GM18909 (cell line): ENCODE results near the gene NENF.
"Not testable (repeated sequence)": the region's sequence is repeated elsewhere in the genome, so short reads cannot be mapped to it uniquely, and the experiment has no call there.

Experiments
- ATAC-seq: cut with Tn5 transposase; IDR thresholded peaks from one replicate; pipeline ENCODE4 v1.9.1; 2021; ENCODE audit warnings: mild to moderate bottlenecking; ENCODE audit not compliant: unreplicated experiment, poor library complexity

The NENF gene

GRCh38 chr1:212455803-212456528 is 23.2 kb downstream of the NENF start:
- ATAC-seq: peak; percentile 71

GRCh38 chr1:212457740-212458338 is 25.1 kb downstream of the NENF start:
- ATAC-seq: no peak

DNA sequence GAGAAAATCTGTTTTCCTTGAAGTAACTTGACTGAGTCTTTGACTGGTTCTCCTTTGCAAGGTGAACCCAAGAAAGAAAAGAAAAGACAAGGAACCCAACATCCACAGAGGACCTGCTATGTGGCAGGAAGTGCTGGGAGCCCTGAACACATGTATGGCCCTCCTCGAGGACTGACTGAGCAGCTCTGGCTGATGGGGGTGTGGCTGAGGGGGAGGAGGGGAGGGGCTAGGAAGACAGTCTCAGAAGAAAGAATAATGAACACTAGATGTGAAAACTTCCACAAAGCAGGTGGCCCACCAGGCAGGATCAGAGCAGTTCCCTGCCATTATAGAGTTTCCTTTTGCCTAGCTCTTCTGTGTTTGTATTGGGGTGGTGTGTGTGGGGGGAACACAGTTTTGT is 26.1 kb downstream of the NENF start:
- no peak for ATAC-seq

DNA sequence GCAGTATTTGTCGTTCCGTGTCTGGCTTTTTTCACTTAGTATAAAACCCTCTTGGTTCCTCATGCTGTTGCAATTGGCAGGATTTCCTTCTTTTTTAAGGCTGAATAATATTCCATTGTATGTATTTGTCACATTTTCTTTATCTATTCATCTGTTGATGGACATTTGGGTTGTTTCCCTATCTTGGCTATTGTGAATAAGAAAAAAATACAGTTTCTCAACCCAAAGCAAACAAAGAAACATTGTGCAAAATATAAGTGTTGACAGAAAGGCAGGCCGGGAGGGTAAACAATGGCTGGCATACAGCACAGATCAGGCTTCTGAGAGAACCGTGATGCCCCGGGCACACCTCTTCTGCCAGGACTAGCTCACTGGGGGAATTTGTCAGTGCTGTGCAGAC is 26.9 kb downstream of the NENF start:
- no peak for ATAC-seq

DNA sequence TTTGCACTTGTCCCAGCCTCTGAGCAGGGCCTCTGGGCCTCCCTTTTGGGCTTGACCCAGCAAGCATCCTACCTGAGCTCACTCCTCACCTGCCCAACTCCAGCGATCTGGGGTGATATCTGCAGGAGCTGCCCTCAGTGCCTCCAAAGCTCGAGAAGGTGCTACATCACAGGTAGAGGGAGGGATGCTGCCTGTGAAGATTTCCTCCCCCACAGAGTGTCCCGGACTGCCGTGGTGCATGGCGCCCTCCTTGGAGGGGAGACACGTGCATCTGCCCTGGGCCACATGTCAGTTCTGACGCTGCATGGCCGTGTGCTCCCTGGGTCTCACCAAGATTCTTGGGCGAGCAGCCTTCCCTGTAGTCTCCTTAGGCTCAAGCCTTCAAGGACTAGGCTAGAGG is 27.7 kb downstream of the NENF start:
- no peak for ATAC-seq

DNA sequence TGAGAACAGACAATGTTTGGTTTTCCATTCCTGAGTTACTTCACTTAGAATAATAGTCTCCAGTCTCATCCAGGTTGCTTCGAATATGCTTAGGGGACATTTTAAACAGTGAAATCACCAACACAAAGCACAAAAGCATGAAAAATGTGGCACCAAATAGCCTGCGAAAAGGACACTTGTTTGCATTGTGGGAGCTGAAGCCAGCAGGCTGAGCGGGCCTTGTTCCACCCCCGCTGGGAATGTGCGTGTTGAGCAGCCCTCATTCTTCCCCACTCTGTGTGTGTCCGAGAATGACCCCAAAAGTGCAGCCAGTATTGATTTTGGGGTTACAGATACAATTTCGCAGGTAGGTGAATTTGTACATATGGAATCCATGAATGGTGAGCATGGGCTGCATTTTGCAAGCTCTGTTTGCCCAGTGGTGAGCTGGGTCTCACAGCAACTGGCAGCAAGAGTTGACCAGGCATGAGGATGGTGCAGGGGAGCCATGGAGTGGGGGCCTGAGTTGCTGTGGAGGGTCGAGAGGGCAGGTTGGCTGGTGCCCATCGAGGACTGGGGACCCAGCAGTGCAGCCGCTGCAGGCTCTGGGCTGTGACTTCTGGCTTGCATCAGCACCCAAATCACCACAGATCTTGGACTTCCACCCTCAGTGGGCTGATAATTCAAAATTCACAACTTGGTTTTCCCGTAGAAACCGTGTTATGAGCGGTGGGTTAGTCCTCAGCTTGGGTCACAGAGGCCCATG is 29.4 kb downstream of the NENF start:
- no peak for ATAC-seq

GRCh38 chr1:212463565-212464285 is 31.0 kb downstream of the NENF start:
- no peak for ATAC-seq

GRCh38 chr1:212465311-212465710 is 32.6 kb downstream of the NENF start:
- ATAC-seq: no peak

DNA sequence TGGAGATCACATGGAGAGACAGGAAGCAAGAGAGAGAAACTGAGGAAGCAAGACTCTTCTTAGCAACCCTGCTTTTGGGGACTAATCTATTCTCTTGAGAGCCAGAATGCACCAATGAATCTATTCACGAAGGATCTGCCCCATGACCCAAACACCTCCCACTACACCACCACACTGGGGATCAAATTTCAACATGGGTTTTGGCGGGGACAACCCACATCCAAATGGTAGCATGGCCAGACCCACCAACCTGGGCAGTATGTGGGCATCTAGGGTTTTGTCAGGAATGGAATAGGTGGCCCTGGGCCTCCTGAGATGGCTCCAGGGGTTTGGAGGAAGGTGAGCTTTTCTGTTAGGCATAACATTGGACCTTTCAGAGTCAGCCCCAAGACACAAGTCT is 33.7 kb downstream of the NENF start:
- no peak for ATAC-seq

DNA sequence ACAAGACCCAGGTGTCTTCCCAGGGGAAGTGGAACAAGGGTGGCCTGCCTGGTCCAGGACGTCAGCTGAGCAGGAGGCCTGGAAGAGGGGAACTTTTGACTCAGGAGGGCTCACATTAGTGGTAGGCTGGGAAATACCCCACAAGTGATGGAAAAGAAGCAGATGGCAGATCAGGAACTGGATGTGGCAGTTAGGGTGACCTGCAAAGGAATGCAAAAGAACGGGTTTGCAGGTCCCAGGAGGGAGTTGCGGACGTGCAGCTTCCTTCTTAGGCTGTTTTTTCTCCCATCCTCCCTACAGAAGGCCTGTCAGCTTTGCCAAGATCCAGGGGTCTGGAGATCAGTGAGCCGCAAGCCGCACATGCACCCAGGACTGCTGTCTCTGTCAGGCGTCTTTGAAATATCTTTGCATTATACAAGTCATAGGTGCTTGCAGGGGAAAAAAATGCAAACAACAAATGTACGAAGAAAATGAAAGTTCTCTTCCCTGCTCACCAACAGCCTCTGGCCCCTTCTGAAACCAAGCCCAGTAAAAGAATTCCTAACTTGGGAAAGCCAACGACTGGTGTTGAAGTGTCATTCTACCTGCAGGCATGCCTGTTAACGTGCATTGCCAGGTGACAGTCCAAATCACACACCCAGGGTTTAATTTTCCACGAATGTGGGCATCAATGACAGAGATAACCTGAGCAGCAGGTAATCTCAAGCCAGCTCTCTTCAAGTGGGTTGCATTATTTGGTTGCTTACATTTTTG is 34.4 kb downstream of the NENF start:
- ATAC-seq: no peak

DNA sequence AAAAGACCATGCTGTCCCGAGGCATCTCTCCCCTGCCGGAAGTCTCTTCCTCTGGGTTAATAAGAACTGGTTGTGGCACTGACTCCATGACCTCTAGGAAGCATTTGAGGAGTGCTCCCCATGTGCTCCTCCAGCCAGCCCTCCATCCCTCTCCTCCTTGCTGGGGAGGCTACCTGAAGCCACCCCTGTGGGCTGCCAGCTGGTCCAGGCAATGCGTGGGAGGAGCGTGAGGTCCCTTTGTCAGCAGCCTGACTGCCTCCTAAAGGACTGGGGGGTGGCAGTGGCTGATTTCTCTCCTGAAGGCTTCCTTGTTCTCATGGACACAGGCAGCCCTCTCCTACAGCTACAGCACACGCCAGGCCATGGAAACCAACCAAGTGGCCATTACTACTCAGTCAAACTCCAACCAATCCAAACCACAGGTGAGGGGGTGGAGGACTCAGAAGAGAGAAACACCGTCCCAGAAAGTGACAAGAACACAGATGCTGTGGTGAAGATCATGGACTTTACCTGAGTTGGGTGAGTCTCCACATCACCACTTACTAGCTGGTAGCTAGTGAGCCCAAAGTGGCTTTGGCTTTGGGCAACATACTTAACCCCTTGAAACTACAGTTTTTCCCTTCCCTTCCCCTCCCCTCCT is 35.2 kb downstream of the NENF start:
- no peak for ATAC-seq

- ATAC-seq: no peak
Observed at GRCh38 chr1:212470059-212470458, 37.3 kb downstream of the NENF start.

GRCh38 chr1:212471286-212471685 is 38.6 kb downstream of the NENF start:
- no peak for ATAC-seq

GRCh38 chr1:212471891-212472675 is 39.4 kb downstream of the NENF start:
- ATAC-seq: no peak

GRCh38 chr1:212473729-212474128 is 41.0 kb downstream of the NENF start:
- no peak for ATAC-seq

DNA sequence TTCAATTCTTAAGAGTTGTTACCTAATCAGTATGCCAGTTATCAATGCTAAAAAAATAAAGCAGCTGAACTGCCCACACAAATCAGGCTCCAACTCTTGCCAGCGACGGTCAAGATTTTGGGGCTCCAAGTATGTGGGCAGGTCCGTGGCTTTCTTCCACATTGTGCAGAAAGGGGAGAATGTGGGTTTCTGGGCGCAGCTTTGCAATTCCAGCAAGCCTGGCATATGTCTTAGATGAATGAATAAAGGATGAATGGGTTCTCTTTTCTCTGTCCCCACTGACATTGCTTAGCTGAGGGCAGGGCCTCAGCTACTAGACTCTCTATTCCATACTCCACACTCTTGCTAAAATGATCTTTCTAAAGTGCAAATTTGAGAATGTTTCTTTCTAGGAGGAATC is 42.4 kb downstream of the NENF start:
- no peak for ATAC-seq

DNA sequence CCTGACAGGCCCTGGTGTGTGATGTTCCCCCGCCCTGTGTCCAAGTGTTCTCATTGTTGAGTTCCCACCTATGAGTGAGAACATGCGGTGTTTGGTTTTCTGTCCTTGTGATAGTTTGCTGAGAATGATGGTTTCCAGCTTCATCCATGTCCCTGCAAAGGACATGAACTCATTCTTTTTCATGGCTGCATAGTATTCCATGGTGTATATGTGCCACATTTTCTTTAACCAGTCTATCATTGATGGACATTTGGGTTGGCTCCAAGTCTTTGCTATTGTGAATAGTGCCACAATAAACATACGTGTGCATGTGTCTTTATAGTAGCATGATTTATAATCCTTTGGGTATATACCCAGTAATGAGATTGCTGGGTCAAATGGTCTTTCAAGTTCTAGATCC is 43.1 kb downstream of the NENF start:
- not testable (repeated sequence) for ATAC-seq

DNA sequence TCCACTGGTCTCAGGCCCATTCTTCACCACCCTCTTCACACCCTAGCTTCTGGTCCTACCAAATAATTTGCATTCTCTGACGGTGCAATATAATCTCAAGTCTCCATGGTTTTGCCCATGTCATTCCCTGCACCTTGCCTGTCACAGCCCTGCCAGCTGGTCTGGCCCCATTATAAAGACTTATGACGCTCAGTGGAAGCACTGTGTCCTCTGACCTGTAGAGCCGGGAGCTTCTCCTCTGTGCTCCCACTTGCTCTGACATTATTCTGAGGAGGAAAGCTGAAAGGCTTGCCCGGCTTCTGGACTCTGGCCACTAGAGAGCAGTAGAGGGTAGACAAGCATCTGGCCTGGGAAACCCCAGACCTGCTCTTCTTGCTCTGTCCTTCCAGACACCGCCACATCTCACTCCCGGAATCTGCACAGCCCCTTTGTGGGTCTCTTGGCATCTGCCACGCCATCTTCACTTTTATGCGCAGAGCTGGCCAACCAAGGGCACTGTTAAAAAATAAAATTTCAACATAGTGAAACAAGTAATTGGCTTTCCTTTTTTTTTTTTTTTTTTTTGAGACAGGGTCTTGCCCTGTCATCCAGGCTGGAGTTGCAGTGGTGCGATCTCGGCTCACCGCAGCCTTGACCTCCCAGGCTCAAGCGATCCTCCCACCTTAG is 44.4 kb downstream of the NENF start:
- ATAC-seq: peak; percentile 87
